Natural killer cell (primary cell): ENCODE measurements around the gene PTBP2. TPM values are rescaled to one million over a fixed set of nuclear protein-coding genes. Genes with fewer than 3 reads are reported as not detected.
"Not testable (repeated sequence)": the region's sequence is repeated elsewhere in the genome, so short reads cannot be mapped to it uniquely, and the experiment has no call there.

Source experiments
- ATAC-seq, 3 donors: fragments of 150-1000 bp in 2 of 3; fragments of 200-7000 bp in 1 of 3; cut with Tn5 transposase; 1 replicate in 1 of 3; 2 replicates in 2 of 3; pipeline ENCODE4 v1.10.0; 2021; ENCODE audit warnings: mild to moderate bottlenecking in 2 of 3, moderate library complexity in 2 of 3
- DNase-seq, 2 donors: peaks; one replicate each; pipeline versions ENCODE4 v3.0.0 to v3.0.0-alpha.2; 2013 to 2021; ENCODE audit warnings: mixed read lengths in 1 of 2
- H3K27ac ChIP-seq: one replicate; pipeline ENCODE4 v1.5.1; 2013; ENCODE audit warnings: mild to moderate bottlenecking, low read length
- H3K27me3 ChIP-seq: one replicate; pipeline ENCODE4 v1.6.1; 2013; ENCODE audit warnings: low read length; ENCODE audit not compliant: control insufficient read depth, insufficient read depth
- H3K36me3 ChIP-seq: one replicate; pipeline ENCODE4 v1.6.1; 2013; ENCODE audit warnings: low read length; ENCODE audit not compliant: control insufficient read depth, insufficient read depth
- H3K4me1 ChIP-seq: one replicate; pipeline ENCODE4 v1.6.1; 2013; ENCODE audit warnings: low read length; ENCODE audit not compliant: control insufficient read depth, insufficient read depth
- H3K4me3 ChIP-seq: one replicate; pipeline ENCODE4 v1.5.1; 2013; ENCODE audit warnings: low read length
- H3K9me3 ChIP-seq: one replicate; pipeline ENCODE4 v1.6.1; 2013; ENCODE audit warnings: low read length; ENCODE audit not compliant: control insufficient read depth, insufficient read depth
- H3K27ac Mint-ChIP-seq, 2 donors: one replicate each; pipeline ENCODE4 v1.8.0; 2022; ENCODE audit warnings: mild to moderate bottlenecking in 2 of 2, mixed read lengths in 2 of 2, moderate library complexity in 1 of 2
- H3K27me3 Mint-ChIP-seq, 2 donors: one replicate each; pipeline ENCODE4 v1.8.0; 2022; ENCODE audit warnings: low read depth in 2 of 2, mixed read lengths in 2 of 2
- H3K36me3 Mint-ChIP-seq: one replicate; pipeline ENCODE4 v1.8.0; 2022; ENCODE audit warnings: mixed read lengths
- H3K4me1 Mint-ChIP-seq, 2 donors: one replicate each; pipeline ENCODE4 v1.8.0; 2022; ENCODE audit warnings: mixed read lengths in 2 of 2
- H3K4me3 Mint-ChIP-seq: one replicate; pipeline ENCODE4 v1.8.0; 2022; ENCODE audit warnings: mild to moderate bottlenecking, moderate library complexity, mixed read lengths
- H3K9me3 Mint-ChIP-seq, 2 donors: one replicate each; pipeline ENCODE4 v1.8.0; 2022; ENCODE audit warnings: mixed read lengths in 2 of 2
- CTCF ChIP-seq: fragments of 200-600 bp; IDR thresholded peaks from one replicate; pipeline ENCODE4 v1.8.0; 2022; ENCODE audit warnings: antibody characterized with exemption
- WGBS: methylation state at CpG from one replicate; pipeline ENCODE4 v1.1.7; 2013; ENCODE audit warnings: missing lambda C conversion rate; ENCODE audit not compliant: insufficient coverage; 5-methylcytosine and 5-hydroxymethylcytosine counted together
- intact Hi-C: fragments of 100-400 bp; cut with micrococcal nuclease; formaldehyde crosslinking; loops from one replicate; pipeline ENCODE4 v1.14.2; 2022
- total RNA-seq, 4 donors: library from RNA; stranded (reverse); fragments of 120-200 nt in 1 of 4; gene quantifications; one replicate each; pipeline versions ENCODE4 v1.2.3 to v1.2.4, GENCODE V29; 2013 to 2022

PTBP2 gene
- total RNA-seq, 3 donors from 2014 or later (not counting 1 experiment from before 2014, with no cell fraction given) = 29.1 to 33.2 (median 33.1) TPM

GRCh38 chr1:96792220-96792619 is 70.6 kb downstream of the PTBP2 start:
- H3K4me1 ChIP-seq = no peaks in the 10 kb centered on the region
- H3K9me3 Mint-ChIP-seq = peaks cover 0 to 4% of the 10 kb centered on the region in 2 donors
- no peaks in the 10 kb centered on the region for H3K27me3 ChIP-seq
- no peak overlapping the region for H3K27ac Mint-ChIP-seq
- ATAC-seq (no peak), DNase-seq (no peak)
- no peak overlapping the region for H3K27ac ChIP-seq
- no peak overlapping the region for H3K4me3 Mint-ChIP-seq
- H3K9me3 ChIP-seq = no peaks in the 10 kb centered on the region
- 100% methylated on average over 3 of the region's 4 CpGs for WGBS
- H3K36me3 Mint-ChIP-seq = peaks cover 5% of the 10 kb centered on the region
- intact Hi-C loops = no loop called here
- no peak for TF ChIP-seq CTCF
- H3K4me1 Mint-ChIP-seq = peaks cover 10 to 15% of the 10 kb centered on the region in 2 donors
- H3K4me3 ChIP-seq = no peak overlapping the region
- H3K27me3 Mint-ChIP-seq = no peaks in the 10 kb centered on the region
- peaks cover 13% of the 10 kb centered on the region for H3K36me3 ChIP-seq

DNA sequence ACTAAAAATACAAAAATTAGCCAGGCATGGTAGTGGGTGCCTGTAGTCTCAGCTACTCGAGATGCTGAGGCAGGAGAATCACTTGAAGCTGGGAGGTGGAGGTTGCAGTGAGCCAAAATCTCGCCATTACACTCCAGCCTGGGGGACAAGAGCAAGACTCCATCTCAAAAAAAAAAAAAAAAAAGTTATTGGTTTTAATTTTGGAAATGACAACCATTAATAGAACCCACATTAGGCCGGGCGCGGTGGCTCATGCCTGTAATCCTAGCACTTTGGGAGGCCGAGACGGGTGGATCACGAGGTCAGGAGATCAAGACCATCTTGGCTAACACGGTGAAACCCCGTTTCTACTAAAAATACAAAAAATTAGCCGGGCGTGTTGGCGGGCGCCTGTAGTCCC is 80.1 kb downstream of the PTBP2 start:
- ATAC-seq, intact Hi-C loops, H3K27ac ChIP-seq, H3K36me3 ChIP-seq, H3K4me1 Mint-ChIP-seq, H3K27me3 ChIP-seq, DNase-seq, H3K4me1 ChIP-seq, H3K9me3 Mint-ChIP-seq, H3K4me3 ChIP-seq, H3K27me3 Mint-ChIP-seq, H3K4me3 Mint-ChIP-seq, H3K9me3 ChIP-seq, H3K36me3 Mint-ChIP-seq: not testable (repeated sequence)
- H3K27ac Mint-ChIP-seq = peak overlapping the region in 1 of 2 donors; percentile 5
- WGBS = 100% methylated on average over 1 of the region's 14 CpGs

DNA sequence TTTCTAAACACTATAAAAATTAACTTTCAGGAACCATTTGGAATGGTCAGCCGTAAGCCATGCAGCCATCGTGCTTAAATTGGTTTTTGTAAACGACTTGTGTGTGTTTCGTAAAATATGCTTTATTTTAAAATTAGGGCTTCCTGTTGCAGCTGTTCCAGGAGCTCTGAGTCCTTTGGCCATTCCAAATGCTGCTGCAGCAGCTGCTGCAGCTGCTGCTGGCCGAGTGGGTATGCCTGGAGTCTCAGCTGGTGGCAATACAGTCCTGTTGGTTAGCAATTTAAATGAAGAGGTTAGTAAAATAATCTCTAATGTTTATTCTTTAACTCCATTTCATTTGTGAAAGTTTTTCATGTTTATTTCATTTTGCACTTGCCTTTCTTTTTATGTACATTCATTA is 83.1 kb downstream of the PTBP2 start:
- no peaks in the 10 kb centered on the region for H3K9me3 ChIP-seq

DNA sequence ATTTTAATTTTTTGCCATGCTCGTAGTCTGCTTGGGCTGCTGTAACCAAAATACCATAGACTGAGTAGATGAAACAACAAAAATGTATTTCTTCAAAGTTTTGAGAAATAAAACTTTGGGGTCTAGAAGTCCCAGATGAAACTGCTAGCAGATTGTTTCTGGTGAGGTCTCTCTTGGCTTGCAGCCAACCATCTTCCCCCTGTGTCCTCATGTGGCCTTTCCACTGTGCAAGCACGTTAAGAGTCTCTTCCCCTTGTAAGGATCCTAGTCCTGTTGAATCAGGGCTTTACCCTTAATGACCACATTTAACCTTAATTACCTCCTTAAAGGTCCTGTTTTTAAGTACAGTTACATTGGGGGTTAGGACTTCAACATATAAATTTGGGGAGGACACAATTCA is 86.6 kb downstream of the PTBP2 start:
- Histone ChIP-seq H3K36me3 (peaks cover 25% of the 10 kb centered on the region), H3K4me1 (no peaks in the 10 kb centered on the region), H3K9me3 (no peaks in the 10 kb centered on the region), H3K27me3 (no peaks in the 10 kb centered on the region), H3K27ac (no peak overlapping the region), H3K4me3 (no peak overlapping the region)
- ATAC-seq = no peak
- H3K36me3 Mint-ChIP-seq = peaks cover 4% of the 10 kb centered on the region
- H3K27me3 Mint-ChIP-seq = no peaks in the 10 kb centered on the region
- no peaks in the 10 kb centered on the region for H3K9me3 Mint-ChIP-seq
- DNase-seq = peak in 1 of 2 donors; percentile 5
- peaks cover 10 to 15% of the 10 kb centered on the region in 2 donors for H3K4me1 Mint-ChIP-seq
- 67% methylated on average over 2 of the region's 2 CpGs for WGBS
- intact Hi-C loops = no loop called here
- no peak for TF ChIP-seq CTCF
- no peak overlapping the region for H3K4me3 Mint-ChIP-seq
- no peak overlapping the region for H3K27ac Mint-ChIP-seq

More for the DNA sequence above, 83.1 kb downstream of the PTBP2 start:
- H3K27ac ChIP-seq = no peak overlapping the region
- no peak overlapping the region for H3K4me3 Mint-ChIP-seq
- H3K4me1 ChIP-seq = no peaks in the 10 kb centered on the region
- no peaks in the 10 kb centered on the region for H3K36me3 Mint-ChIP-seq
- no peak overlapping the region for H3K27ac Mint-ChIP-seq
- WGBS = 98% methylated on average over 5 of the region's 5 CpGs
- no peak for TF ChIP-seq CTCF
- intact Hi-C loops = no loop called here
- H3K27me3 ChIP-seq = no peaks in the 10 kb centered on the region
- H3K36me3 ChIP-seq = peaks cover 16% of the 10 kb centered on the region
- H3K9me3 Mint-ChIP-seq = no peaks in the 10 kb centered on the region
- no peak for ATAC-seq
- no peaks in the 10 kb centered on the region for H3K27me3 Mint-ChIP-seq
- H3K4me1 Mint-ChIP-seq = peaks cover 10 to 18% of the 10 kb centered on the region in 2 donors
- no peak overlapping the region for H3K4me3 ChIP-seq
- no peak for DNase-seq
